GM23338 (cell line): ENCODE results near the gene MAP1LC3B2. TPM values are rescaled to one million over a fixed set of nuclear protein-coding genes. Genes with fewer than 3 reads are reported as not detected.

Experiments
- ATAC-seq: fragments of 200-7000 bp; cut with Tn5 transposase; 3 replicates; pipeline ENCODE4 v1.9.1; 2020
- DNase-seq: peaks from one replicate; pipeline ENCODE4 v3.0.0-alpha.2; 2015; ENCODE audit warnings: low spot score
- H2AFZ ChIP-seq: fragments of 200-600 bp; sonication (generic); 2 replicates; pipeline ENCODE4 v1.8.0; 2016; ENCODE audit warnings: antibody characterized with exemption, mild to moderate bottlenecking, moderate library complexity
- H3F3A ChIP-seq: fragments of 200-600 bp; sonication (generic); replicated peaks from 2 replicates; pipeline ENCODE4 v1.8.0; 2017; ENCODE audit warnings: antibody characterized with exemption, mixed run types, low read depth
- H3K27ac ChIP-seq: fragments of 200-600 bp; sonication (generic); 2 replicates; pipeline ENCODE4 v1.6.1; 2016; ENCODE audit warnings: low read depth
- H3K27me3 ChIP-seq: fragments of 200-600 bp; sonication (generic); 2 replicates; pipeline ENCODE4 v1.8.0; 2016; ENCODE audit warnings: mild to moderate bottlenecking, mixed run types, moderate library complexity; ENCODE audit not compliant: insufficient read depth
- H3K36me3 ChIP-seq: fragments of 200-600 bp; sonication (generic); 2 replicates; pipeline ENCODE4 v1.8.0; 2016; ENCODE audit warnings: mild to moderate bottlenecking; ENCODE audit not compliant: insufficient read depth
- H3K4me1 ChIP-seq: fragments of 200-600 bp; sonication (generic); 2 replicates; pipeline ENCODE4 v1.8.0; 2016; ENCODE audit warnings: mild to moderate bottlenecking, moderate library complexity; ENCODE audit not compliant: insufficient read depth
- H3K4me2 ChIP-seq: fragments of 200-600 bp; sonication (generic); 2 replicates; pipeline ENCODE4 v1.7.1; 2017; ENCODE audit warnings: mixed run types
- H3K4me3 ChIP-seq: fragments of 200-600 bp; sonication (generic); 2 replicates; pipeline ENCODE4 v1.6.1; 2016; ENCODE audit warnings: mixed run types
- H3K79me2 ChIP-seq: fragments of 200-600 bp; sonication (generic); replicated peaks from 2 replicates; pipeline ENCODE4 v1.8.0; 2017; ENCODE audit warnings: mild to moderate bottlenecking; ENCODE audit not compliant: insufficient read depth
- H3K9me2 ChIP-seq: fragments of 200-600 bp; sonication (generic); 2 replicates; pipeline ENCODE4 v1.8.0; 2017; ENCODE audit not compliant: insufficient read depth
- H4K20me1 ChIP-seq: fragments of 200-600 bp; sonication (generic); replicated peaks from 2 replicates; pipeline ENCODE4 v1.8.0; 2017; ENCODE audit warnings: mild to moderate bottlenecking; ENCODE audit not compliant: insufficient read depth
- H3K27ac Mint-ChIP-seq: 2 replicates; pipeline ENCODE4 v1.8.0; 2020; ENCODE audit warnings: inconsistent platforms, mild to moderate bottlenecking, moderate library complexity, mixed read lengths
- H3K27me3 Mint-ChIP-seq: 3 replicates; pipeline ENCODE4 v1.8.0; 2022; ENCODE audit warnings: low read depth, mild to moderate bottlenecking, moderate library complexity, mixed read lengths, inconsistent platforms; ENCODE audit not compliant: insufficient read depth, poor library complexity
- H3K36me3 Mint-ChIP-seq: 3 replicates; pipeline ENCODE4 v1.8.0; 2021; ENCODE audit warnings: low read depth, mild to moderate bottlenecking, inconsistent platforms, moderate library complexity, mixed read lengths
- H3K4me1 Mint-ChIP-seq: 3 replicates; pipeline ENCODE4 v1.8.0; 2020; ENCODE audit warnings: mild to moderate bottlenecking, inconsistent platforms, mixed read lengths
- H3K4me3 Mint-ChIP-seq: 3 replicates; pipeline ENCODE4 v1.8.0; 2021; ENCODE audit warnings: moderate library complexity, mild to moderate bottlenecking, inconsistent platforms, mixed read lengths
- H3K9me3 Mint-ChIP-seq: 3 replicates; pipeline ENCODE4 v1.8.0; 2020; ENCODE audit warnings: moderate library complexity, mild to moderate bottlenecking, inconsistent platforms, mixed read lengths
- CREB1 ChIP-seq: fragments of 250-450 bp; sonication (Bioruptor Pico); IDR thresholded peaks from 2 replicates; pipeline ENCODE4 v1.5.0; 2020; ENCODE audit warnings: low read depth, mild to moderate bottlenecking, moderate library complexity
- EZH2 ChIP-seq: fragments of 200-600 bp; sonication (generic); IDR thresholded peaks from one replicate; pipeline ENCODE4 v1.8.0; 2017; ENCODE audit warnings: antibody characterized with exemption, mild to moderate bottlenecking, low read depth; ENCODE audit not compliant: unreplicated experiment
- EZH2phosphoT487 ChIP-seq: fragments of 200-600 bp; sonication (generic); IDR thresholded peaks from one replicate; pipeline ENCODE4 v1.8.1; 2018; ENCODE audit warnings: antibody characterized with exemption; ENCODE audit not compliant: unreplicated experiment
- JUNB ChIP-seq: IDR thresholded peaks from one replicate; pipeline ENCODE4 v1.6.1; 2016; ENCODE audit warnings: antibody characterized with exemption; ENCODE audit not compliant: unreplicated experiment
- NANOG ChIP-seq: IDR thresholded peaks from 2 replicates; pipeline ENCODE4 v1.6.1; 2016; ENCODE audit warnings: antibody characterized with exemption, borderline replicate concordance
- POLR2AphosphoS5 ChIP-seq: IDR thresholded peaks from 2 replicates; pipeline ENCODE4 v1.6.1; 2016; ENCODE audit warnings: antibody characterized with exemption, low read depth
- STAT1 ChIP-seq: IDR thresholded peaks from one replicate; pipeline ENCODE4 v1.6.1; 2016; ENCODE audit warnings: antibody characterized with exemption; ENCODE audit not compliant: unreplicated experiment
- ZNF114 ChIP-seq: fragments of 250-450 bp; sonication (Bioruptor Pico); IDR thresholded peaks from 2 replicates; pipeline ENCODE4 v1.5.0; 2020; ENCODE audit warnings: mild to moderate bottlenecking, moderate library complexity
- ZNF331 ChIP-seq: fragments of 250-450 bp; sonication (Bioruptor Pico); IDR thresholded peaks from 2 replicates; pipeline ENCODE4 v1.5.0; 2020; ENCODE audit warnings: low read depth, mild to moderate bottlenecking, moderate library complexity
- polyA plus RNA-seq: library from polyadenylated mRNA; unstranded; fragments of >200 nt; fragmentation: Nextera tagmentation; extraction: Ambion mirVana; gene quantifications from 2 replicates; pipeline ENCODE4 v1.2.1, GENCODE V29; 2016
- total RNA-seq: library from RNA; depleted of rRNA; stranded (reverse); fragments of >200 nt; shearing (Covaris generic); gene quantifications from 2 replicates; pipeline ENCODE4 v1.2.3, GENCODE V29; 2014
- TF ChIP-seq, protein P1 (sequence below): IDR thresholded peaks from 2 replicates; pipeline ENCODE4 v1.6.1; 2016; ENCODE audit warnings: antibody characterized with exemption
- TF ChIP-seq, protein P2 (sequence below): fragments of 250-450 bp; sonication (Bioruptor Pico); IDR thresholded peaks from 2 replicates; pipeline ENCODE4 v1.5.0; 2020; ENCODE audit warnings: mild to moderate bottlenecking, moderate library complexity
- TF ChIP-seq, protein P3 (sequence below): IDR thresholded peaks from one replicate; pipeline ENCODE4 v1.6.1; 2018; ENCODE audit warnings: antibody characterized with exemption; ENCODE audit not compliant: unreplicated experiment

The MAP1LC3B2 gene
- total and polyA plus RNA-seq, 2 experiments from 2014 or later: 1.3 to 6.7 TPM

DNA sequence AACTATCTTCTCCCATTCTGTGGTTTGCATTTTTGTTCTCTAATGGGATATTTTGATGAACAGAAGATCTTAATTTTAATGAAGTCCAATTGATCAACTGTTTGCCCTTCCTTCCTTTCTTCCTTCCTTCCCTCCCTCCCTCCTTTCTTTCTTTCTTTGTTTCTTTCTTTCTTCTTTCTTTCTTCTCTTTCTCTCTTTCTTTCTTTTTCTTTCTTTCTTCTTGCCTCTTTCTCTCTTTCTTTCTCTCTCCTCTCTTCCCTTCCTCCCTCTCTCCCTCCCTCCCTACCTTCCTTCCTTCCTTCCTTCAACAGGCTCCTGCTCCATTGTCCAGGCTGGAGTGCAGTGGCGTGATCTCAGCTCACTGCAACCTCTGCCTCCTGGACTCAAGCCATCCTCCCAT lies 18.9 kb downstream of the MAP1LC3B2 start:
- Histone ChIP-seq H3K79me2 (no peaks in the 10 kb centered on the region), H3K9me2 (no peaks in the 10 kb centered on the region), H3F3A (no peaks in the 10 kb centered on the region), H3K4me3 (no peak overlapping the region), H3K4me1 (peaks cover 4% of the 10 kb centered on the region; the same call in 1 of the 2 replicates), H3K36me3 (no peaks in the 10 kb centered on the region), H3K4me2 (no peak overlapping the region), H4K20me1 (no peaks in the 10 kb centered on the region), H3K27ac (no peak overlapping the region), H2AFZ (no peak overlapping the region), H3K27me3 (no peaks in the 10 kb centered on the region)
- Mint-ChIP-seq H3K4me3 (no peak overlapping the region), H3K27me3 (no peaks in the 10 kb centered on the region), H3K27ac (no peak overlapping the region), H3K9me3 (no peaks in the 10 kb centered on the region; the same call in 2 of the 3 replicates), H3K36me3 (no peaks in the 10 kb centered on the region), H3K4me1 (peaks cover 5% of the 10 kb centered on the region)
- DNase-seq (no peak), ATAC-seq (no peak)
- TF ChIP-seq NANOG: no peak

DNA sequence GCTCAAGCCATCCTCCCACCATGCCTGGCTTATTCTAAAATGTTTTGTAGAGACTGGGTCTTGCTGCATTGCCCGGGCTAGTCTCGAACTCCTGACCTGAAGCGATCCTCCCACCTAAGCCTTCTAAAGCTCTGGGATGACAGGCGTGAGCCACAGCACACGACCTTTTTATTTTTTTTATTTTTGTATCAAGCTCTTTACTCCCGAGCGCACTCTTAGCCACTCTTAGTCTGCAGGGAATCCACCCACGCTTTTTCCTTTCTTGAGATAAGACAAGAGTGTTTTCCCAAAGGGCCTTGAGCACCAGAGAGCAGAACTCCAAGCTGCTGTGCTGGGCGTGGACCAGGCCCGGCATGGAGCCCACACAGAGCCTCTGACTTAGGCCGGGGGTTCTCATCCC lies 23.4 kb downstream of the MAP1LC3B2 start:
- Histone ChIP-seq H3K27ac (no peak overlapping the region), H4K20me1 (no peaks in the 10 kb centered on the region), H3K4me3 (no peak overlapping the region), H2AFZ (0 out of 2 replicates have a peak overlapping the region, but pooled peaks have one; percentile 18), H3K4me2 (no peak overlapping the region), H3K79me2 (no peaks in the 10 kb centered on the region), H3K36me3 (peaks cover 3% of the 10 kb centered on the region; the same call in 1 of the 2 replicates), H3K27me3 (no peaks in the 10 kb centered on the region), H3K4me1 (peaks cover 9% of the 10 kb centered on the region; the same call in 1 of the 2 replicates), H3F3A (no peaks in the 10 kb centered on the region), H3K9me2 (peaks cover 9% of the 10 kb centered on the region)
- Mint-ChIP-seq H3K27ac (no peak overlapping the region), H3K9me3 (peaks cover 13% of the 10 kb centered on the region), H3K4me3 (no peak overlapping the region), H3K27me3 (peaks cover 2% of the 10 kb centered on the region), H3K36me3 (peaks cover 14% of the 10 kb centered on the region), H3K4me1 (peaks cover 8% of the 10 kb centered on the region)
- no peak for DNase-seq
- no peak for TF ChIP-seq EZH2phosphoT487
- no peak for TF ChIP-seq CREB1
- no peak for TF ChIP-seq ZNF331
- TF ChIP-seq, protein P1, sequence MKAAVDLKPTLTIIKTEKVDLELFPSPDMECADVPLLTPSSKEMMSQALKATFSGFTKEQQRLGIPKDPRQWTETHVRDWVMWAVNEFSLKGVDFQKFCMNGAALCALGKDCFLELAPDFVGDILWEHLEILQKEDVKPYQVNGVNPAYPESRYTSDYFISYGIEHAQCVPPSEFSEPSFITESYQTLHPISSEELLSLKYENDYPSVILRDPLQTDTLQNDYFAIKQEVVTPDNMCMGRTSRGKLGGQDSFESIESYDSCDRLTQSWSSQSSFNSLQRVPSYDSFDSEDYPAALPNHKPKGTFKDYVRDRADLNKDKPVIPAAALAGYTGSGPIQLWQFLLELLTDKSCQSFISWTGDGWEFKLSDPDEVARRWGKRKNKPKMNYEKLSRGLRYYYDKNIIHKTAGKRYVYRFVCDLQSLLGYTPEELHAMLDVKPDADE: no peak
- no peak for TF ChIP-seq ZNF114 (CRISPR knock-in tag)
- TF ChIP-seq JUNB: no peak
- TF ChIP-seq STAT1: no peak
- TF ChIP-seq, protein P2, sequence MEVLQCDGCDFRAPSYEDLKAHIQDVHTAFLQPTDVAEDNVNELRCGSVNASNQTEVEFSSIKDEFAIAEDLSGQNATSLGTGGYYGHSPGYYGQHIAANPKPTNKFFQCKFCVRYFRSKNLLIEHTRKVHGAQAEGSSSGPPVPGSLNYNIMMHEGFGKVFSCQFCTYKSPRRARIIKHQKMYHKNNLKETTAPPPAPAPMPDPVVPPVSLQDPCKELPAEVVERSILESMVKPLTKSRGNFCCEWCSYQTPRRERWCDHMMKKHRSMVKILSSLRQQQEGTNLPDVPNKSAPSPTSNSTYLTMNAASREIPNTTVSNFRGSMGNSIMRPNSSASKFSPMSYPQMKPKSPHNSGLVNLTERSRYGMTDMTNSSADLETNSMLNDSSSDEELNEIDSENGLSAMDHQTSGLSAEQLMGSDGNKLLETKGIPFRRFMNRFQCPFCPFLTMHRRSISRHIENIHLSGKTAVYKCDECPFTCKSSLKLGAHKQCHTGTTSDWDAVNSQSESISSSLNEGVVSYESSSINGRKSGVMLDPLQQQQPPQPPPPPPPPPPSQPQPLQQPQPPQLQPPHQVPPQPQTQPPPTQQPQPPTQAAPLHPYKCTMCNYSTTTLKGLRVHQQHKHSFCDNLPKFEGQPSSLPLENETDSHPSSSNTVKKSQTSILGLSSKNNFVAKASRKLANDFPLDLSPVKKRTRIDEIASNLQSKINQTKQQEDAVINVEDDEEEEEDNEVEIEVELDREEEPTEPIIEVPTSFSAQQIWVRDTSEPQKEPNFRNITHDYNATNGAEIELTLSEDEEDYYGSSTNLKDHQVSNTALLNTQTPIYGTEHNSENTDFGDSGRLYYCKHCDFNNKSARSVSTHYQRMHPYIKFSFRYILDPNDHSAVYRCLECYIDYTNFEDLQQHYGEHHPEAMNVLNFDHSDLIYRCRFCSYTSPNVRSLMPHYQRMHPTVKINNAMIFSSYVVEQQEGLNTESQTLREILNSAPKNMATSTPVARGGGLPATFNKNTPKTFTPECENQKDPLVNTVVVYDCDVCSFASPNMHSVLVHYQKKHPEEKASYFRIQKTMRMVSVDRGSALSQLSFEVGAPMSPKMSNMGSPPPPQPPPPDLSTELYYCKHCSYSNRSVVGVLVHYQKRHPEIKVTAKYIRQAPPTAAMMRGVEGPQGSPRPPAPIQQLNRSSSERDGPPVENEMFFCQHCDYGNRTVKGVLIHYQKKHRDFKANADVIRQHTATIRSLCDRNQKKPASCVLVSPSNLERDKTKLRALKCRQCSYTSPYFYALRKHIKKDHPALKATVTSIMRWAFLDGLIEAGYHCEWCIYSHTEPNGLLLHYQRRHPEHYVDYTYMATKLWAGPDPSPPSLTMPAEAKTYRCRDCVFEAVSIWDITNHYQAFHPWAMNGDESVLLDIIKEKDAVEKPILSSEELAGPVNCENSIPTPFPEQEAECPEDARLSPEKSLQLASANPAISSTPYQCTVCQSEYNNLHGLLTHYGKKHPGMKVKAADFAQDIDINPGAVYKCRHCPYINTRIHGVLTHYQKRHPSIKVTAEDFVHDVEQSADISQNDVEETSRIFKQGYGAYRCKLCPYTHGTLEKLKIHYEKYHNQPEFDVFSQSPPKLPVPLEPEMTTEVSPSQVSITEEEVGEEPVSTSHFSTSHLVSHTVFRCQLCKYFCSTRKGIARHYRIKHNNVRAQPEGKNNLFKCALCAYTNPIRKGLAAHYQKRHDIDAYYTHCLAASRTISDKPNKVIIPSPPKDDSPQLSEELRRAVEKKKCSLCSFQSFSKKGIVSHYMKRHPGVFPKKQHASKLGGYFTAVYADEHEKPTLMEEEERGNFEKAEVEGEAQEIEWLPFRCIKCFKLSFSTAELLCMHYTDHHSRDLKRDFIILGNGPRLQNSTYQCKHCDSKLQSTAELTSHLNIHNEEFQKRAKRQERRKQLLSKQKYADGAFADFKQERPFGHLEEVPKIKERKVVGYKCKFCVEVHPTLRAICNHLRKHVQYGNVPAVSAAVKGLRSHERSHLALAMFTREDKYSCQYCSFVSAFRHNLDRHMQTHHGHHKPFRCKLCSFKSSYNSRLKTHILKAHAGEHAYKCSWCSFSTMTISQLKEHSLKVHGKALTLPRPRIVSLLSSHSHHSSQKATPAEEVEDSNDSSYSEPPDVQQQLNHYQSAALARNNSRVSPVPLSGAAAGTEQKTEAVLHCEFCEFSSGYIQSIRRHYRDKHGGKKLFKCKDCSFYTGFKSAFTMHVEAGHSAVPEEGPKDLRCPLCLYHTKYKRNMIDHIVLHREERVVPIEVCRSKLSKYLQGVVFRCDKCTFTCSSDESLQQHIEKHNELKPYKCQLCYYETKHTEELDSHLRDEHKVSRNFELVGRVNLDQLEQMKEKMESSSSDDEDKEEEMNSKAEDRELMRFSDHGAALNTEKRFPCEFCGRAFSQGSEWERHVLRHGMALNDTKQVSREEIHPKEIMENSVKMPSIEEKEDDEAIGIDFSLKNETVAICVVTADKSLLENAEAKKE (CRISPR knock-in tag): no peak
- no peak for TF ChIP-seq NANOG
- no peak for TF ChIP-seq POLR2AphosphoS5
- TF ChIP-seq, protein P3, sequence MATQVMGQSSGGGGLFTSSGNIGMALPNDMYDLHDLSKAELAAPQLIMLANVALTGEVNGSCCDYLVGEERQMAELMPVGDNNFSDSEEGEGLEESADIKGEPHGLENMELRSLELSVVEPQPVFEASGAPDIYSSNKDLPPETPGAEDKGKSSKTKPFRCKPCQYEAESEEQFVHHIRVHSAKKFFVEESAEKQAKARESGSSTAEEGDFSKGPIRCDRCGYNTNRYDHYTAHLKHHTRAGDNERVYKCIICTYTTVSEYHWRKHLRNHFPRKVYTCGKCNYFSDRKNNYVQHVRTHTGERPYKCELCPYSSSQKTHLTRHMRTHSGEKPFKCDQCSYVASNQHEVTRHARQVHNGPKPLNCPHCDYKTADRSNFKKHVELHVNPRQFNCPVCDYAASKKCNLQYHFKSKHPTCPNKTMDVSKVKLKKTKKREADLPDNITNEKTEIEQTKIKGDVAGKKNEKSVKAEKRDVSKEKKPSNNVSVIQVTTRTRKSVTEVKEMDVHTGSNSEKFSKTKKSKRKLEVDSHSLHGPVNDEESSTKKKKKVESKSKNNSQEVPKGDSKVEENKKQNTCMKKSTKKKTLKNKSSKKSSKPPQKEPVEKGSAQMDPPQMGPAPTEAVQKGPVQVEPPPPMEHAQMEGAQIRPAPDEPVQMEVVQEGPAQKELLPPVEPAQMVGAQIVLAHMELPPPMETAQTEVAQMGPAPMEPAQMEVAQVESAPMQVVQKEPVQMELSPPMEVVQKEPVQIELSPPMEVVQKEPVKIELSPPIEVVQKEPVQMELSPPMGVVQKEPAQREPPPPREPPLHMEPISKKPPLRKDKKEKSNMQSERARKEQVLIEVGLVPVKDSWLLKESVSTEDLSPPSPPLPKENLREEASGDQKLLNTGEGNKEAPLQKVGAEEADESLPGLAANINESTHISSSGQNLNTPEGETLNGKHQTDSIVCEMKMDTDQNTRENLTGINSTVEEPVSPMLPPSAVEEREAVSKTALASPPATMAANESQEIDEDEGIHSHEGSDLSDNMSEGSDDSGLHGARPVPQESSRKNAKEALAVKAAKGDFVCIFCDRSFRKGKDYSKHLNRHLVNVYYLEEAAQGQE: no peak
- no peak for TF ChIP-seq EZH2
- no peak; the same call in 2 of the 3 replicates for ATAC-seq
